ENCODE measurements around the gene COASY.
"Not testable (repeated sequence)": the region's sequence is repeated elsewhere in the genome, so short reads cannot be mapped to it uniquely, and the experiment has no call there.

Gene COASY

DNA sequence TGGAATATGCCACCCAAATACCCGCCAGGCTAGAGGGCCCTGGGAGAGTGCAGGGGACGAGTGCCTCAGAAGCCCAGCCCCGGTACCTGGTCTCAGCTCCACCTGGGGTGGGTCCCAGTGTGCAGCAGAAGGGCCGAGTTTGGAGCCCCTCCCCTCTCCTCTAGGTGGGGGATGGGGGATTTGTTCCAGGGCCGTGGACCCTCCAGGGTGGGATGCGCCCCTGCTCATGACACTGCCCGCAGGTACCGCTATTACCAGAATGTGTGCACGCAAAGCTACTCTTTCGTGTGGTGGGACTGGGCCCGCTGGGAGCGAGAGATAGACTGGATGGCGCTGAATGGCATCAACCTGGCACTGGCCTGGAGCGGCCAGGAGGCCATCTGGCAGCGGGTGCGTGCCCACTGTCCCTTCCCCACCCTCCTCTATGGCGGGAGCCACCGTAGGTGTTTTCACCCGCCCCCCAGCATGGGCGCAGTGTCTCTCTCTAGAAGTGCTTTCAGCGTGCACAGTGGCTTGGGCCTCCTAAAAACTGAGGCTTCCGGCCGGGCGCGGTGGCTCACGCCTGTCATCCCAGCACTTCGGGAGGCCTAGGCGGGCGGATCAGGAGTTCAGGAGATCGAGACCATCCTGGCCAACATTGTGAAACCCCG, 24.7 kb upstream of the COASY start (continued):
- TF ChIP-seq, protein P1, sequence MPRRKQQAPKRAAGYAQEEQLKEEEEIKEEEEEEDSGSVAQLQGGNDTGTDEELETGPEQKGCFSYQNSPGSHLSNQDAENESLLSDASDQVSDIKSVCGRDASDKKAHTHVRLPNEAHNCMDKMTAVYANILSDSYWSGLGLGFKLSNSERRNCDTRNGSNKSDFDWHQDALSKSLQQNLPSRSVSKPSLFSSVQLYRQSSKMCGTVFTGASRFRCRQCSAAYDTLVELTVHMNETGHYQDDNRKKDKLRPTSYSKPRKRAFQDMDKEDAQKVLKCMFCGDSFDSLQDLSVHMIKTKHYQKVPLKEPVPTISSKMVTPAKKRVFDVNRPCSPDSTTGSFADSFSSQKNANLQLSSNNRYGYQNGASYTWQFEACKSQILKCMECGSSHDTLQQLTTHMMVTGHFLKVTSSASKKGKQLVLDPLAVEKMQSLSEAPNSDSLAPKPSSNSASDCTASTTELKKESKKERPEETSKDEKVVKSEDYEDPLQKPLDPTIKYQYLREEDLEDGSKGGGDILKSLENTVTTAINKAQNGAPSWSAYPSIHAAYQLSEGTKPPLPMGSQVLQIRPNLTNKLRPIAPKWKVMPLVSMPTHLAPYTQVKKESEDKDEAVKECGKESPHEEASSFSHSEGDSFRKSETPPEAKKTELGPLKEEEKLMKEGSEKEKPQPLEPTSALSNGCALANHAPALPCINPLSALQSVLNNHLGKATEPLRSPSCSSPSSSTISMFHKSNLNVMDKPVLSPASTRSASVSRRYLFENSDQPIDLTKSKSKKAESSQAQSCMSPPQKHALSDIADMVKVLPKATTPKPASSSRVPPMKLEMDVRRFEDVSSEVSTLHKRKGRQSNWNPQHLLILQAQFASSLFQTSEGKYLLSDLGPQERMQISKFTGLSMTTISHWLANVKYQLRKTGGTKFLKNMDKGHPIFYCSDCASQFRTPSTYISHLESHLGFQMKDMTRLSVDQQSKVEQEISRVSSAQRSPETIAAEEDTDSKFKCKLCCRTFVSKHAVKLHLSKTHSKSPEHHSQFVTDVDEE (CRISPR knock-in tag; IDR thresholded peaks at IDR 0.05), result no peak
- TF ChIP-seq, protein P2, sequence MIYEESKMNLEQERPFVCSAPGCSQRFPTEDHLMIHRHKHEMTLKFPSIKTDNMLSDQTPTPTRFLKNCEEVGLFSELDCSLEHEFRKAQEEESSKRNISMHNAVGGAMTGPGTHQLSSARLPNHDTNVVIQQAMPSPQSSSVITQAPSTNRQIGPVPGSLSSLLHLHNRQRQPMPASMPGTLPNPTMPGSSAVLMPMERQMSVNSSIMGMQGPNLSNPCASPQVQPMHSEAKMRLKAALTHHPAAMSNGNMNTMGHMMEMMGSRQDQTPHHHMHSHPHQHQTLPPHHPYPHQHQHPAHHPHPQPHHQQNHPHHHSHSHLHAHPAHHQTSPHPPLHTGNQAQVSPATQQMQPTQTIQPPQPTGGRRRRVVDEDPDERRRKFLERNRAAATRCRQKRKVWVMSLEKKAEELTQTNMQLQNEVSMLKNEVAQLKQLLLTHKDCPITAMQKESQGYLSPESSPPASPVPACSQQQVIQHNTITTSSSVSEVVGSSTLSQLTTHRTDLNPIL (CRISPR knock-in tag; IDR thresholded peaks at IDR 0.05; ENCODE audit: low read depth), result no peak

DNA sequence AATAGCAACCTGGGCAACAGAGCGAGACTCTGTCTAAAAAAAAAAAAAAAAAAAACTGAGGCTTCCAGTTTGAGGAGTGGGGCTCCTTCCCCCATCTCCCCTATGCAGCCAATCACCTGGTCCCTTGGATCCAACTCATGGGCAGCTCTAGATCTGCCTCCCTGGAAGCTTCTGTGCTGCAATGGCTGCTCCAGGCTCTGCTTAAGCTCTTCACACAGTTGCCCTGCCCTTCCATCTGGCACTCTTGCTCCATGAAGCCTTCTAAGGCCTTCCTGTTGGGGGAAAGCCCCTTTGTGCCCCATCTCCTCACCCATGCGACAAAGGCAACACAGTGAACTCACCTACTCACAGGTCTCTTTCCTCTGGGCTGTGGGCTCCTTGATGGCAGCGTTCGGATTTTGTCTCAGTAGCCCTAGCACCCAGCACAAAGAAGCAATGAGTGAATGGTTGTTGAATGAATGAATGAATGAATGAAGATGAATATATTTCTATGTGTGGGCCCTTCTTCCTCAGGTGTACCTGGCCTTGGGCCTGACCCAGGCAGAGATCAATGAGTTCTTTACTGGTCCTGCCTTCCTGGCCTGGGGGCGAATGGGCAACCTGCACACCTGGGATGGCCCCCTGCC, 24.0 kb upstream of the COASY start:
- no peak for ATAC-seq
- TF ChIP-seq, protein P3, sequence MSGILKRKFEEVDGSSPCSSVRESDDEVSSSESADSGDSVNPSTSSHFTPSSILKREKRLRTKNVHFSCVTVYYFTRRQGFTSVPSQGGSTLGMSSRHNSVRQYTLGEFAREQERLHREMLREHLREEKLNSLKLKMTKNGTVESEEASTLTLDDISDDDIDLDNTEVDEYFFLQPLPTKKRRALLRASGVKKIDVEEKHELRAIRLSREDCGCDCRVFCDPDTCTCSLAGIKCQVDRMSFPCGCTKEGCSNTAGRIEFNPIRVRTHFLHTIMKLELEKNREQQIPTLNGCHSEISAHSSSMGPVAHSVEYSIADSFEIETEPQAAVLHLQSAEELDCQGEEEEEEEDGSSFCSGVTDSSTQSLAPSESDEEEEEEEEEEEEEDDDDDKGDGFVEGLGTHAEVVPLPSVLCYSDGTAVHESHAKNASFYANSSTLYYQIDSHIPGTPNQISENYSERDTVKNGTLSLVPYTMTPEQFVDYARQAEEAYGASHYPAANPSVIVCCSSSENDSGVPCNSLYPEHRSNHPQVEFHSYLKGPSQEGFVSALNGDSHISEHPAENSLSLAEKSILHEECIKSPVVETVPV (CRISPR knock-in tag; IDR thresholded peaks at IDR 0.05), result no peak
- TF ChIP-seq OSR1 (CRISPR knock-in tag; IDR thresholded peaks at IDR 0.05), result no peak
- TF ChIP-seq SNAI2 (CRISPR knock-in tag; IDR thresholded peaks at IDR 0.05), result no peak
- TF ChIP-seq GLIS3 (CRISPR knock-in tag; IDR thresholded peaks at IDR 0.05), result no peak
- no peak for TF ChIP-seq ZFP30 (CRISPR knock-in tag; IDR thresholded peaks at IDR 0.05)
- TF ChIP-seq, protein P4, sequence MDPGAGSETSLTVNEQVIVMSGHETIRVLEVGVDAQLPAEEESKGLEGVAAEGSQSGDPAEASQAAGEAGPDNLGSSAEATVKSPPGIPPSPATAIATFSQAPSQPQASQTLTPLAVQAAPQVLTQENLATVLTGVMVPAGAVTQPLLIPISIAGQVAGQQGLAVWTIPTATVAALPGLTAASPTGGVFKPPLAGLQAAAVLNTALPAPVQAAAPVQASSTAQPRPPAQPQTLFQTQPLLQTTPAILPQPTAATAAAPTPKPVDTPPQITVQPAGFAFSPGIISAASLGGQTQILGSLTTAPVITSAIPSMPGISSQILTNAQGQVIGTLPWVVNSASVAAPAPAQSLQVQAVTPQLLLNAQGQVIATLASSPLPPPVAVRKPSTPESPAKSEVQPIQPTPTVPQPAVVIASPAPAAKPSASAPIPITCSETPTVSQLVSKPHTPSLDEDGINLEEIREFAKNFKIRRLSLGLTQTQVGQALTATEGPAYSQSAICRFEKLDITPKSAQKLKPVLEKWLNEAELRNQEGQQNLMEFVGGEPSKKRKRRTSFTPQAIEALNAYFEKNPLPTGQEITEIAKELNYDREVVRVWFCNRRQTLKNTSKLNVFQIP (CRISPR knock-in tag; IDR thresholded peaks at IDR 0.05; ENCODE audit: borderline replicate concordance, low read depth), result no peak
- TF ChIP-seq RARB (CRISPR knock-in tag; IDR thresholded peaks at IDR 0.05), result no peak

DNA sequence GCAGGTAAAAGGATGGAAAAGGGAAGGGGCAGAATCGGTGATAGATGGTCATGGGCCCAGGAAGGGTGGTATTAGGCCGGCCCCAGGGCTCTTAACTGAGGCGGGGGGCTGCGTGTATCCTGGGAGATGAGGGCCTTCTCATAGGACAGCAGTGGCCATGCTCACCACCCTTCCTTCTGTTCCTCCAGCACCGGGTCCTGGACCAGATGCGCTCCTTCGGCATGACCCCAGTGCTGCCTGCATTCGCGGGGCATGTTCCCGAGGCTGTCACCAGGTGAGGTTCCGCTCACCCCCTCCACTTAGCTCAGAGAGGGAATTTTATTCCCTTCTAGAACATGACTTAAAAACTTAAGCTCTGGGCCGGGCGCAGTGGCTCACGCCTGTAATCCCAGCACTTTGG, 23.5 kb upstream of the COASY start:
- ATAC-seq, result no peak
- TF ChIP-seq ZFP30 (CRISPR knock-in tag; IDR thresholded peaks at IDR 0.05) (no peak), PPARA (CRISPR knock-in tag; IDR thresholded peaks at IDR 0.05; ENCODE audit: borderline replicate concordance) (no peak), ZNF565 (CRISPR knock-in tag; conservative IDR thresholded peaks at IDR 0.05; ENCODE audit: low read depth) (no peak), BACH2 (CRISPR knock-in tag; IDR thresholded peaks at IDR 0.05; ENCODE audit: borderline replicate concordance) (no peak), OSR1 (CRISPR knock-in tag; IDR thresholded peaks at IDR 0.05) (no peak), ZFP3 (CRISPR knock-in tag; IDR thresholded peaks at IDR 0.05) (no peak), GLIS3 (CRISPR knock-in tag; IDR thresholded peaks at IDR 0.05) (no peak), ESRRG (CRISPR knock-in tag; IDR thresholded peaks at IDR 0.05) (no peak), RARB (CRISPR knock-in tag; IDR thresholded peaks at IDR 0.05) (no peak), TCF4 (CRISPR knock-in tag; IDR thresholded peaks at IDR 0.05; ENCODE audit: borderline replicate concordance) (no peak), ZC3H10 (CRISPR knock-in tag; IDR thresholded peaks at IDR 0.05) (no peak), ZNF8 (CRISPR knock-in tag; IDR thresholded peaks at IDR 0.05) (no peak), ARNTL (CRISPR knock-in tag; IDR thresholded peaks at IDR 0.05; ENCODE audit: borderline replicate concordance, low read depth) (no peak), ZNF70 (CRISPR knock-in tag; IDR thresholded peaks at IDR 0.05) (no peak), SNAI2 (CRISPR knock-in tag; IDR thresholded peaks at IDR 0.05) (no peak), CSDC2 (CRISPR knock-in tag; IDR thresholded peaks at IDR 0.05) (no peak), TOX (CRISPR knock-in tag; IDR thresholded peaks at IDR 0.05; ENCODE audit: borderline replicate concordance) (no peak)
- TF ChIP-seq, protein P4 (CRISPR knock-in tag; IDR thresholded peaks at IDR 0.05; ENCODE audit: borderline replicate concordance, low read depth), result no peak
- TF ChIP-seq, protein P2 (CRISPR knock-in tag; IDR thresholded peaks at IDR 0.05; ENCODE audit: low read depth), result no peak
- TF ChIP-seq, protein P5, sequence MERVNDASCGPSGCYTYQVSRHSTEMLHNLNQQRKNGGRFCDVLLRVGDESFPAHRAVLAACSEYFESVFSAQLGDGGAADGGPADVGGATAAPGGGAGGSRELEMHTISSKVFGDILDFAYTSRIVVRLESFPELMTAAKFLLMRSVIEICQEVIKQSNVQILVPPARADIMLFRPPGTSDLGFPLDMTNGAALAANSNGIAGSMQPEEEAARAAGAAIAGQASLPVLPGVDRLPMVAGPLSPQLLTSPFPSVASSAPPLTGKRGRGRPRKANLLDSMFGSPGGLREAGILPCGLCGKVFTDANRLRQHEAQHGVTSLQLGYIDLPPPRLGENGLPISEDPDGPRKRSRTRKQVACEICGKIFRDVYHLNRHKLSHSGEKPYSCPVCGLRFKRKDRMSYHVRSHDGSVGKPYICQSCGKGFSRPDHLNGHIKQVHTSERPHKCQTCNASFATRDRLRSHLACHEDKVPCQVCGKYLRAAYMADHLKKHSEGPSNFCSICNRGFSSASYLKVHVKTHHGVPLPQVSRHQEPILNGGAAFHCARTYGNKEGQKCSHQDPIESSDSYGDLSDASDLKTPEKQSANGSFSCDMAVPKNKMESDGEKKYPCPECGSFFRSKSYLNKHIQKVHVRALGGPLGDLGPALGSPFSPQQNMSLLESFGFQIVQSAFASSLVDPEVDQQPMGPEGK (CRISPR knock-in tag; IDR thresholded peaks at IDR 0.05; ENCODE audit: borderline replicate concordance), result no peak

DNA sequence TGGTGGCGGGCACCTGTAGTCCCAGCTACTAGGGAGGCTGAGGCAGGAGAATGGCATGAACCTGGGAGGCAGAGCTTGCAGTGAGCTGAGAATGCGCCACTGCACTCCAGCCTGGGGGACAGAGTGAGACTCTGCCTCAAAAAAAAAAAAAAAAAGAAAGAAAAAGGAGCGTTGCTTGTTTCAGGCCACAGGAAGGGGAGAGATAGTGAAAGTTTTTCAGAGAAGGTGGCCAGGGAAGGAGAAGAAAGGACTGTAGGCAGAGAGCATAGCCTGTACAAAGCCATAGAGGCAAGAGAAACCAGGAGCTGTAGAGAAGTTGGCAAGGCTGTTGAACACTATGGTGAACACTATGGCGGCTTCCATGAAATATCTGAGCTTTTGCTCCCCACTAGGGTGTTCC, 21.4 kb upstream of the COASY start:
- not testable (repeated sequence) for ATAC-seq

Data from SK-N-SH treated with all-trans-retinoic acid at 6 μM for 48 hours (cell line).